ENCODE data around the gene TBX15.

Gene TBX15

DNA sequence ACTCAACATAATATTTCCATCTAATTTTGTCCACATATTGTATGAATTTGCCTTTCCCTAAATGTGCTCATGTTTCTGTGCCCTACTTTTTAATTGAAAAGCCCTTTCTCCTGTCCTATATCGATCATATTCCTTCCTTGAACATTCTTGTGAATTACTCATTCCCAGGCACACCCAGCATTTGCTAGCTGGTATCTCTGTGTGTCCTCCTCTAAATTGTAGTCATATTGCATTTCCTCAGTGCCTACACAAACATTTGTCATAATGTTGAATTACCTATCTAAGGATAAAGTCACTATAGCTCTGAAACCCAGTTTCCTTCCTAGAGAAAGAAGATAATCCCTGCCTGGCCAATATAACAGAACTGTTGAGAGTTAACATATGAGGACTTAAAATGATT is 39.6 kb upstream of the TBX15 start:
- Histone ChIP-seq H3K4me2 (ENCODE audit: low read length) (no peak overlapping the region), H3K4me1 (ENCODE audit: control insufficient read depth, low read length) (no peaks in the 10 kb centered on the region), H3K9me2 (replicated peaks; ENCODE audit: control insufficient read depth, low read length) (no peaks in the 10 kb centered on the region; the same call in 1 of the 2 replicates), H3K9me3 (ENCODE audit: control insufficient read depth, insufficient read depth, low read length) (no peaks in the 10 kb centered on the region), H3K79me2 (ENCODE audit: control insufficient read depth, low read length) (no peaks in the 10 kb centered on the region), H3K4me3 (ENCODE audit: low read length) (no peak overlapping the region), H3F3A (ENCODE audit: control insufficient read depth, insufficient read depth) (no peaks in the 10 kb centered on the region), H3K27me3 (ENCODE audit: control insufficient read depth, low read length) (no peaks in the 10 kb centered on the region), H3K27ac (ENCODE audit: low read depth, low read length) (no peak overlapping the region), H4K20me1 (ENCODE audit: control insufficient read depth, insufficient read depth, low read depth, low read length) (no peaks in the 10 kb centered on the region), H3K36me3 (ENCODE audit: control insufficient read depth, low read length) (no peaks in the 10 kb centered on the region)
- TF ChIP-seq, protein P1, sequence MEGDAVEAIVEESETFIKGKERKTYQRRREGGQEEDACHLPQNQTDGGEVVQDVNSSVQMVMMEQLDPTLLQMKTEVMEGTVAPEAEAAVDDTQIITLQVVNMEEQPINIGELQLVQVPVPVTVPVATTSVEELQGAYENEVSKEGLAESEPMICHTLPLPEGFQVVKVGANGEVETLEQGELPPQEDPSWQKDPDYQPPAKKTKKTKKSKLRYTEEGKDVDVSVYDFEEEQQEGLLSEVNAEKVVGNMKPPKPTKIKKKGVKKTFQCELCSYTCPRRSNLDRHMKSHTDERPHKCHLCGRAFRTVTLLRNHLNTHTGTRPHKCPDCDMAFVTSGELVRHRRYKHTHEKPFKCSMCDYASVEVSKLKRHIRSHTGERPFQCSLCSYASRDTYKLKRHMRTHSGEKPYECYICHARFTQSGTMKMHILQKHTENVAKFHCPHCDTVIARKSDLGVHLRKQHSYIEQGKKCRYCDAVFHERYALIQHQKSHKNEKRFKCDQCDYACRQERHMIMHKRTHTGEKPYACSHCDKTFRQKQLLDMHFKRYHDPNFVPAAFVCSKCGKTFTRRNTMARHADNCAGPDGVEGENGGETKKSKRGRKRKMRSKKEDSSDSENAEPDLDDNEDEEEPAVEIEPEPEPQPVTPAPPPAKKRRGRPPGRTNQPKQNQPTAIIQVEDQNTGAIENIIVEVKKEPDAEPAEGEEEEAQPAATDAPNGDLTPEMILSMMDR (IDR thresholded peaks at IDR 0.05; ENCODE audit: low read depth, low read length, poor library complexity, severe bottlenecking), result no peak
- no peak for TF ChIP-seq EZH2phosphoT487 (IDR thresholded peaks at IDR 0.05; ENCODE audit: borderline replicate concordance, low read length)

DNA sequence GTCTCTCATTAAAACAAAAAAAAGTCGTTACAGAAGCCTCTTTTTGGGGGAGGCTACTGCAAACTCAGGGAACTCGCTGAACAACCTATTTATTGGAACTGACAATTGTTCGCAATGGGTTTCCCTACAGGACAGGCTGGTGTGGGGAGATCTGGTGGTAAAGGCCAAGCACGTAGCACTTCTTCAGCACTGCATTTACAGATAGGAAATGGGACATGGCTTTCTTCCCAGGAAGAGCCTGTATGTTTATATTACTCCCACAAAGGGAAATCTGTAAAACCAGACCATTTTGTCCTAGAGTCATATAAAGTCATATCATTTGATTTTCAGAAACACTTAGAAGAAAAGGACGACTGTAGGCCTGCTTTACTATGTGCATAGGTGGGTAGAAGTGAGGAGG is 38.8 kb upstream of the TBX15 start:
- H3K9me2 ChIP-seq (replicated peaks; ENCODE audit: control insufficient read depth, low read length), result no peaks in the 10 kb centered on the region; the same call in 1 of the 2 replicates
- no peak for TF ChIP-seq EZH2phosphoT487 (IDR thresholded peaks at IDR 0.05; ENCODE audit: borderline replicate concordance, low read length)
- TF ChIP-seq, protein P1 (IDR thresholded peaks at IDR 0.05; ENCODE audit: low read depth, low read length, poor library complexity, severe bottlenecking), result no peak

DNA sequence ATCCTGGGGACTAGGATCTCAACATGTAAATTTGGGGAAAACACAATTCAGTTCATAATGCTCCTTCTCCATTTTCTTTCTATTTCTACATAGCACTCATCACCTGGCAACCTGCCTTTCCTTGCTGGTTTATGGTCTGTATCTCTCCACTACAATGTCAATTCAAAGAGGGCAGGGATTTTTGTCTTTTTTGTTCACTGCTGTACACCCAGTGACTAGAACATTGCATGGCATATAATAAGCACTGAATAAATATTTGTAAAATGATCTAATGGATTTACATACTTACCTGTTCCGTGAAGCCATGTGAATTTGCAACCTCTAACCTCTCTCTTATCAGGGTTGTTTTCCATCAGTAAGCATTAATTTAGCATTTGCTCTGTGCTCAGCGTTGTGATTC is 27.4 kb upstream of the TBX15 start:
- Histone ChIP-seq H3K9me3 (ENCODE audit: control insufficient read depth, insufficient read depth, low read length) (no peaks in the 10 kb centered on the region), H3K36me3 (ENCODE audit: control insufficient read depth, low read length) (no peaks in the 10 kb centered on the region), H3K4me1 (ENCODE audit: control insufficient read depth, low read length) (no peaks in the 10 kb centered on the region), H4K20me1 (ENCODE audit: control insufficient read depth, insufficient read depth, low read depth, low read length) (no peaks in the 10 kb centered on the region), H3K4me2 (ENCODE audit: low read length) (no peak overlapping the region), H3K79me2 (ENCODE audit: control insufficient read depth, low read length) (no peaks in the 10 kb centered on the region), H3K27ac (ENCODE audit: low read depth, low read length) (no peak overlapping the region), H3K27me3 (ENCODE audit: control insufficient read depth, low read length) (no peaks in the 10 kb centered on the region), H3K9me2 (replicated peaks; ENCODE audit: control insufficient read depth, low read length) (no peaks in the 10 kb centered on the region), H3K4me3 (ENCODE audit: low read length) (no peak overlapping the region), H3F3A (ENCODE audit: control insufficient read depth, insufficient read depth) (no peaks in the 10 kb centered on the region)
- TF ChIP-seq, protein P1 (IDR thresholded peaks at IDR 0.05; ENCODE audit: low read depth, low read length, poor library complexity, severe bottlenecking), result no peak
- TF ChIP-seq EZH2phosphoT487 (IDR thresholded peaks at IDR 0.05; ENCODE audit: borderline replicate concordance, low read length), result no peak

More for the DNA sequence above, 38.8 kb upstream of the TBX15 start:
- H3K27me3 ChIP-seq (ENCODE audit: control insufficient read depth, low read length), result no peaks in the 10 kb centered on the region
- H3K27ac ChIP-seq (ENCODE audit: low read depth, low read length), result no peak overlapping the region
- H3K79me2 ChIP-seq (ENCODE audit: control insufficient read depth, low read length), result no peaks in the 10 kb centered on the region
- no peak overlapping the region for H3K4me3 ChIP-seq (ENCODE audit: low read length)
- no peak overlapping the region for H3K4me2 ChIP-seq (ENCODE audit: low read length)
- no peaks in the 10 kb centered on the region for H3K4me1 ChIP-seq (ENCODE audit: control insufficient read depth, low read length)
- no peaks in the 10 kb centered on the region for H3K36me3 ChIP-seq (ENCODE audit: control insufficient read depth, low read length)
- H4K20me1 ChIP-seq (ENCODE audit: control insufficient read depth, insufficient read depth, low read depth, low read length), result no peaks in the 10 kb centered on the region
- H3F3A ChIP-seq (ENCODE audit: control insufficient read depth, insufficient read depth), result no peaks in the 10 kb centered on the region
- H3K9me3 ChIP-seq (ENCODE audit: control insufficient read depth, insufficient read depth, low read length), result no peaks in the 10 kb centered on the region
